HEK293 (cell line): ENCODE results near the gene EBLN2.

ENCODE experiments used
- CTCF ChIA-PET: fragments of 350-600 bp; formaldehyde crosslinking; extraction: SDS; loops from one replicate; lab custom pipeline; 2021; ENCODE audit warnings: antibody characterized with exemption; lab: Yijun Ruan, JAX
- POLR2A ChIA-PET: fragments of 300-600 bp; formaldehyde crosslinking; extraction: SDS; loops from one replicate; lab custom pipeline; 2020; ENCODE audit warnings: antibody characterized with exemption, inconsistent platforms; lab: Yijun Ruan, JAX
- H3K27ac ChIP-seq: fragments of 200-500 bp; sonication (Bioruptor generic); 2 replicates; pipeline ENCODE4 v1.5.1; 2014; ENCODE audit warnings: low read depth, low read length, control low read depth, inconsistent platforms; ENCODE audit errors: extremely low read depth
- H3K36me3 ChIP-seq, 2 experiments: fragments of 200-500 bp in 1 of 2; sonication (Bioruptor generic) in 1 of 2; 1 replicate in 1 of 2; 2 replicates in 1 of 2; pipeline ENCODE4 v1.5.1; 2014 to 2017; ENCODE audit warnings: inconsistent platforms in 2 of 2, low read length in 2 of 2; ENCODE audit not compliant: control insufficient read depth in 2 of 2, insufficient read depth in 1 of 2
- H3K4me1 ChIP-seq: fragments of 200-500 bp; sonication (Bioruptor generic); 2 replicates; pipeline ENCODE4 v1.5.1; 2014; ENCODE audit warnings: mild to moderate bottlenecking, low read length, inconsistent platforms; ENCODE audit not compliant: control insufficient read depth, insufficient read depth
- H3K4me3 ChIP-seq: 2 replicates; pipeline ENCODE4 v1.5.1; 2011; ENCODE audit warnings: low read depth, mild to moderate bottlenecking, control low read depth, low read length, moderate library complexity
- H3K9me3 ChIP-seq: fragments of 200-500 bp; sonication (Bioruptor generic); 2 replicates; pipeline ENCODE4 v1.5.1; 2014; ENCODE audit warnings: low read depth, low read length, inconsistent platforms; ENCODE audit not compliant: control insufficient read depth, insufficient read depth
- BCL6B ChIP-seq: fragments of 450-650 bp; formaldehyde crosslinking; IDR thresholded peaks from 2 replicates; pipeline ENCODE4 v1.5.1; 2017; ENCODE audit warnings: missing biosample characterization, missing genetic modification characterization
- EGR2 ChIP-seq: fragments of 450-650 bp; formaldehyde crosslinking; IDR thresholded peaks from 2 replicates; pipeline ENCODE4 v1.5.1; 2016; ENCODE audit warnings: low read depth, missing biosample characterization, missing genetic modification characterization
- FEZF1 ChIP-seq: fragments of 450-650 bp; formaldehyde crosslinking; IDR thresholded peaks from 2 replicates; pipeline ENCODE4 v1.5.1; 2016; ENCODE audit warnings: missing biosample characterization, missing genetic modification characterization
- OSR2 ChIP-seq: fragments of 450-650 bp; formaldehyde crosslinking; IDR thresholded peaks from 2 replicates; pipeline ENCODE4 v1.5.1; 2016; ENCODE audit warnings: missing biosample characterization, missing genetic modification characterization
- SP7 ChIP-seq: fragments of 450-650 bp; formaldehyde crosslinking; IDR thresholded peaks from 2 replicates; pipeline ENCODE4 v1.5.1; 2016; ENCODE audit warnings: missing biosample characterization, missing genetic modification characterization
- ZBTB8A ChIP-seq: fragments of 450-650 bp; formaldehyde crosslinking; IDR thresholded peaks from 2 replicates; pipeline ENCODE4 v1.5.1; 2016; ENCODE audit warnings: missing biosample characterization, missing genetic modification characterization
- ZFP69B ChIP-seq: fragments of 450-650 bp; formaldehyde crosslinking; IDR thresholded peaks from 2 replicates; pipeline ENCODE4 v1.5.1; 2016; ENCODE audit warnings: missing biosample characterization, missing genetic modification characterization
- ZNF133 ChIP-seq: fragments of 450-650 bp; formaldehyde crosslinking; IDR thresholded peaks from 2 replicates; pipeline ENCODE4 v1.5.1; 2016; ENCODE audit warnings: missing biosample characterization, missing genetic modification characterization
- ZNF324 ChIP-seq: fragments of 450-650 bp; formaldehyde crosslinking; IDR thresholded peaks from 2 replicates; pipeline ENCODE4 v1.5.1; 2016; ENCODE audit warnings: missing biosample characterization, missing genetic modification characterization
- ZNF335 ChIP-seq: fragments of 450-650 bp; formaldehyde crosslinking; conservative IDR thresholded peaks from 2 replicates; pipeline ENCODE4 v1.5.1; 2016; ENCODE audit warnings: missing biosample characterization, missing genetic modification characterization
- ZNF362 ChIP-seq: fragments of 450-650 bp; formaldehyde crosslinking; IDR thresholded peaks from 2 replicates; pipeline ENCODE4 v1.5.1; 2016; ENCODE audit warnings: missing biosample characterization, missing genetic modification characterization
- ZNF398 ChIP-seq: fragments of 450-650 bp; formaldehyde crosslinking; IDR thresholded peaks from 2 replicates; pipeline ENCODE4 v1.5.1; 2017; ENCODE audit warnings: missing biosample characterization, missing genetic modification characterization
- ZNF404 ChIP-seq: fragments of 450-650 bp; formaldehyde crosslinking; IDR thresholded peaks from 2 replicates; pipeline ENCODE4 v1.5.1; 2017; ENCODE audit warnings: missing biosample characterization, missing genetic modification characterization
- ZNF629 ChIP-seq: fragments of 450-650 bp; formaldehyde crosslinking; IDR thresholded peaks from 2 replicates; pipeline ENCODE4 v1.5.1; 2017; ENCODE audit warnings: missing biosample characterization, missing genetic modification characterization
- ZNF707 ChIP-seq: fragments of 450-650 bp; formaldehyde crosslinking; IDR thresholded peaks from 2 replicates; pipeline ENCODE4 v1.5.1; 2016; ENCODE audit warnings: missing biosample characterization, missing genetic modification characterization
- ZSCAN5A ChIP-seq: fragments of 450-650 bp; formaldehyde crosslinking; IDR thresholded peaks from 2 replicates; pipeline ENCODE4 v1.5.1; 2016; ENCODE audit warnings: missing biosample characterization, missing genetic modification characterization

Gene EBLN2

GRCh38 chr3:73086071-73086494, 24.6 kb downstream of the EBLN2 start (continued):
- TF ChIP-seq ZNF362 (tag by site-specific recombination), result peak; percentile 87
- TF ChIP-seq, all 188 proteins: peak for 4

GRCh38 chr3:73094129-73094528, 32.7 kb downstream of the EBLN2 start:
- Histone ChIP-seq H3K4me3 (no peak overlapping the region), H3K9me3 (no peaks in the 10 kb centered on the region), H3K27ac (no peak overlapping the region), H3K4me1 (no peaks in the 10 kb centered on the region), H3K36me3 (no peaks in the 10 kb centered on the region)
- CTCF ChIA-PET, result no interaction called here
- POLR2A ChIA-PET, result no interaction called here
- TF ChIP-seq ZFP69B (tag by site-specific recombination) (no peak), ZNF133 (tag by site-specific recombination) (no peak), OSR2 (tag by site-specific recombination) (no peak), ZNF629 (tag by site-specific recombination) (no peak)

GRCh38 chr3:73094951-73095350, 33.5 kb downstream of the EBLN2 start:
- Histone ChIP-seq H3K9me3 (no peaks in the 10 kb centered on the region), H3K27ac (no peak overlapping the region), H3K36me3 (no peaks in the 10 kb centered on the region), H3K4me3 (no peak overlapping the region), H3K4me1 (no peaks in the 10 kb centered on the region)
- ChIA-PET POLR2A (no interaction called here), CTCF (interaction anchor here (0.6 kb wide), 1 partner anchor 150 kb away, joined by 4 read pairs; no protein-coding TSS in a partner anchor)
- TF ChIP-seq ZNF335 (tag by site-specific recombination) (no peak), EGR2 (tag by site-specific recombination) (no peak), ZNF707 (no peak), BCL6B (tag by site-specific recombination) (no peak), ZNF324 (no peak), ZNF629 (tag by site-specific recombination) (no peak), ZBTB8A (tag by site-specific recombination) (no peak), ZSCAN5A (tag by site-specific recombination) (no peak), SP7 (tag by site-specific recombination) (no peak)

GRCh38 chr3:73096169-73096568, 34.7 kb downstream of the EBLN2 start:
- Histone ChIP-seq H3K27ac (no peak overlapping the region), H3K36me3 (no peaks in the 10 kb centered on the region), H3K9me3 (no peaks in the 10 kb centered on the region), H3K4me1 (no peaks in the 10 kb centered on the region), H3K4me3 (no peak overlapping the region)
- POLR2A ChIA-PET, result no interaction called here
- no peak for TF ChIP-seq ZNF404 (tag by site-specific recombination)
- no peak for TF ChIP-seq FEZF1 (tag by site-specific recombination)
- TF ChIP-seq ZNF398 (tag by site-specific recombination), result no peak
- CTCF ChIA-PET, result interaction anchor here (1.0 kb wide), 1 partner anchor 10 kb away, joined by 5 read pairs; no protein-coding TSS in a partner anchor
